Right lobe of liver (tissue), 6 donors: ENCODE results near the gene MAP3K7. TPM values are rescaled to one million over a fixed set of nuclear protein-coding genes. Genes with fewer than 3 reads are reported as not detected.

ENCODE experiments used
- ATAC-seq, 4 donors: fragments of 200-7000 bp; cut with Tn5 transposase; one replicate each; pipeline ENCODE4 v1.9.1; 2020; ENCODE audit warnings: mild to moderate bottlenecking in 4 of 4, moderate library complexity in 4 of 4
- DNase-seq, 3 donors: peaks; one replicate each; pipeline ENCODE4 v3.0.0-alpha.2; 2020
- H3K27ac ChIP-seq, 3 donors: fragments of 200-600 bp; one replicate each; pipeline ENCODE4 v1.8.0; 2022
- H3K27me3 ChIP-seq, 2 donors: fragments of 200-600 bp; one replicate each; pipeline ENCODE4 v1.8.0; 2022
- H3K36me3 ChIP-seq, 4 donors: fragments of 200-600 bp; sonication (generic) in 1 of 4; one replicate each; pipeline versions ENCODE4 v1.5.1 to v1.8.0; 2017 to 2022; ENCODE audit warnings: control low read depth in 1 of 4
- H3K4me1 ChIP-seq, 4 donors: fragments of 200-600 bp; sonication (generic) in 1 of 4; one replicate each; pipeline versions ENCODE4 v1.5.1 to v1.8.0; 2017 to 2022; ENCODE audit warnings: control low read depth in 1 of 4
- H3K4me3 ChIP-seq, 3 donors: fragments of 200-600 bp; one replicate each; pipeline ENCODE4 v1.8.0; 2022
- H3K9me3 ChIP-seq, 4 donors: fragments of 200-600 bp; sonication (generic) in 1 of 4; one replicate each; pipeline versions ENCODE4 v1.5.1 to v1.8.0; 2017 to 2022; ENCODE audit warnings: control low read depth in 1 of 4
- CTCF ChIP-seq, 4 donors: fragments of 200-600 bp in 3 of 4; fragments of 450-650 bp in 1 of 4; IDR thresholded peaks; one replicate each; pipeline versions ENCODE4 v1.5.1 to v1.8.0; 2016 to 2022; ENCODE audit warnings: antibody characterized with exemption in 4 of 4, mild to moderate bottlenecking in 2 of 4
- POLR2A ChIP-seq: fragments of 450-650 bp; IDR thresholded peaks from one replicate; pipeline ENCODE4 v1.6.1; 2017; ENCODE audit warnings: antibody characterized with exemption, mild to moderate bottlenecking
- WGBS: methylation state at CpG from one replicate; pipeline ENCODE4 v1.1.6; 2018; ENCODE audit warnings: low coverage, low lambda C conversion rate; ENCODE audit not compliant: insufficient coverage; ENCODE audit errors: missing lambda C conversion rate; 5-methylcytosine and 5-hydroxymethylcytosine counted together
- intact Hi-C, 2 donors: fragments of 100-400 bp; cut with DNase I; formaldehyde crosslinking; loops; one replicate each; pipeline versions ENCODE4 v1.11.2 to v1.14.1; 2022
- total RNA-seq, 6 experiments: library from RNA; depleted of rRNA in 2 of 6; stranded (reverse); fragments of >200 nt in 2 of 6; fragmentation: NEBNext Ultra II Directional in 3 of 6; extraction: Animal tissue kit (Norgen Biotek cat#: 25700) in 3 of 6; gene quantifications; one replicate each; pipeline versions ENCODE4 v1.1.0 to v1.2.4, GENCODE V29; 2016 to 2023
- donor health status: DM: no; HTN: yes; CAD: no.
- donor health status: DM: no; HTN: no; CAD: no.
- donor health status: DM: no; HTN: no; CAD: no.
- donor health status: DM: no; HTN: yes; CAD: no.
- donor health status: DM: no; HTN: yes; CAD: no.

MAP3K7 gene
- total RNA-seq, 6 experiments from 2014 or later, result 8.1 to 12.5 (median 10.3) TPM

- Histone ChIP-seq H3K9me3 (no peaks in the 10 kb centered on the region), H3K4me3 (no peak overlapping the region), H3K4me1 (peaks cover 0 to 15% (median 7%) of the 10 kb centered on the region in 4 donors), H3K27me3 (no peaks in the 10 kb centered on the region), H3K36me3 (no peaks in the 10 kb centered on the region), H3K27ac (peak overlapping the region in 2 of 3 donors; percentile 27 to 32)
- 88% methylated on average over 3 of the region's 3 CpGs for WGBS
- peak in 1 of 3 donors; percentile 68 for DNase-seq
- no peak for TF ChIP-seq CTCF (IDR thresholded peaks at IDR 0.05)
- no peak for TF ChIP-seq POLR2A
- ATAC-seq, result peak; percentile 98 to 99 (median 99)
- intact Hi-C loops, result no loop called here
Observed at GRCh38 chr6:90502866-90503407, 83.9 kb downstream of the MAP3K7 start.

GRCh38 chr6:90502381-90502780, 84.5 kb downstream of the MAP3K7 start:
- peak overlapping the region in 1 of 3 donors; percentile 27 for H3K27ac ChIP-seq
- WGBS, result 94% methylated on average over 3 of the region's 3 CpGs
- TF ChIP-seq POLR2A, result no peak
- TF ChIP-seq CTCF (IDR thresholded peaks at IDR 0.05), result no peak

DNA sequence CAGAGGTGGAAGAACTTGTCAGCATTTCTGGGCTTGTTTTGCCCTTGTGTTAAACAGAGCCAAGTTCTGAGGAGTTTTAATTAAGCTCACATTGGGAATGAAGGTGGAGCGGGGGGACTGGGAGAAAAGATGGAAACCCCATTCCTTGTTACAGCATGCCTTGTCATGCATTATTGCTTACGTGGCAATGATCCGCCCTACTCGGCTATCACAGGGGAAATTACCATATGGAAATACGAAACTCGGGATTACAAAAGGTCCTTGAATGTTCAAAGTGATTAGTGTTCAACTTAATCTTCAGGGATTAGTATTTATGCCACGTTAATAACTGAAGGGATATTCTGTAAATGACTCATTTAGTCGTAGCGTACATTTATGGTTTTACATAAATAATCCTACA, 86.4 kb downstream of the MAP3K7 start:
- Histone ChIP-seq H3K4me1 (peaks cover 0 to 15% (median 7%) of the 10 kb centered on the region in 4 donors), H3K4me3 (no peak overlapping the region), H3K36me3 (no peaks in the 10 kb centered on the region), H3K27ac (no peak overlapping the region), H3K27me3 (no peaks in the 10 kb centered on the region), H3K9me3 (no peaks in the 10 kb centered on the region)
- ATAC-seq (no peak), DNase-seq (no peak)
- intact Hi-C loops, result no loop called here
- TF ChIP-seq POLR2A (no peak), CTCF (IDR thresholded peaks at IDR 0.05) (no peak)
- 87% methylated on average over 9 of the region's 9 CpGs for WGBS

More at GRCh38 chr6:90502381-90502780, 84.5 kb downstream of the MAP3K7 start:
- no peak overlapping the region for H3K4me3 ChIP-seq
- intact Hi-C loops, result no loop called here
- H3K9me3 ChIP-seq, result no peaks in the 10 kb centered on the region
- DNase-seq (no peak), ATAC-seq (no peak)
- no peaks in the 10 kb centered on the region for H3K27me3 ChIP-seq
- peaks cover 0 to 15% (median 7%) of the 10 kb centered on the region in 4 donors for H3K4me1 ChIP-seq
- no peaks in the 10 kb centered on the region for H3K36me3 ChIP-seq

GRCh38 chr6:90497411-90497810, 89.5 kb downstream of the MAP3K7 start:
- 61% methylated on average over 1 of the region's 1 CpG for WGBS
- DNase-seq (no peak), ATAC-seq (peak; percentile 36 to 83 (median 70))
- peak in 2 of 4 donors; percentile 24 to 47 for TF ChIP-seq CTCF (IDR thresholded peaks at IDR 0.05)
- TF ChIP-seq POLR2A, result no peak
- Histone ChIP-seq H3K9me3 (no peaks in the 10 kb centered on the region), H3K27ac (no peak overlapping the region), H3K27me3 (no peaks in the 10 kb centered on the region), H3K4me1 (peaks cover 0 to 3% (median 1%) of the 10 kb centered on the region in 4 donors), H3K4me3 (no peak overlapping the region), H3K36me3 (no peaks in the 10 kb centered on the region)
- intact Hi-C loops, result no loop called here
